NCI-H774 (cell line): ENCODE results near the gene HES7.
"Not testable (repeated sequence)": the region's sequence is repeated elsewhere in the genome, so short reads cannot be mapped to it uniquely, and the experiment has no call there.

Experiments used
- DNase-seq: peaks from one replicate; lab custom pipeline; 2025; lab: John Stamatoyannopoulos, UW

HES7 gene

GRCh38 chr17:8100111-8100510 lies 23.8 kb downstream of the HES7 start:
- DNase-seq, result no peak

- no peak for DNase-seq
Observed at GRCh38 chr17:8096541-8096940, 27.4 kb downstream of the HES7 start.

- no peak for DNase-seq
Observed at GRCh38 chr17:8095361-8095760, 28.5 kb downstream of the HES7 start.

GRCh38 chr17:8091033-8091687 lies 32.7 kb downstream of the HES7 start:
- DNase-seq, result no peak

GRCh38 chr17:8089728-8090127 lies 34.2 kb downstream of the HES7 start:
- no peak for DNase-seq

GRCh38 chr17:8087952-8088230 lies 36.0 kb downstream of the HES7 start:
- no peak for DNase-seq

GRCh38 chr17:8087075-8087951 lies 36.6 kb downstream of the HES7 start, which contains the start of gene ALOX12B:
TSS of gene ALOX12B (minus strand) at chr17:8087716. CDS start at chr17:8087442, 274 bp downstream.
- no peak for DNase-seq

GRCh38 chr17:8084250-8084649 lies 39.7 kb downstream of the HES7 start:
- no peak for DNase-seq

- DNase-seq, result no peak
Observed at GRCh38 chr17:8082292-8082691, 41.6 kb downstream of the HES7 start.

- DNase-seq, result no peak
Observed at GRCh38 chr17:8081876-8082275, 42.0 kb downstream of the HES7 start.

- DNase-seq, result no peak
Observed at GRCh38 chr17:8080799-8081219, 43.1 kb downstream of the HES7 start.

- DNase-seq, result no peak
Observed at GRCh38 chr17:8080208-8080798, 43.6 kb downstream of the HES7 start.

- DNase-seq, result peak; percentile 33
Observed at GRCh38 chr17:8079291-8080207, 44.4 kb downstream of the HES7 start.

GRCh38 chr17:8077939-8078338 lies 46.0 kb downstream of the HES7 start:
- DNase-seq, result not testable (repeated sequence)

GRCh38 chr17:8076502-8077266 lies 47.2 kb downstream of the HES7 start:
- no peak for DNase-seq

GRCh38 chr17:8075574-8076342 lies 48.1 kb downstream of the HES7 start:
- DNase-seq, result no peak

- no peak for DNase-seq
Observed at GRCh38 chr17:8075081-8075480, 48.8 kb downstream of the HES7 start.

GRCh38 chr17:8074554-8074953 lies 49.4 kb downstream of the HES7 start:
- DNase-seq, result no peak

- no peak for DNase-seq
Observed at GRCh38 chr17:8073627-8074484, 50.0 kb downstream of the HES7 start.
